HG02840 (cell line): ENCODE measurements around the gene PIK3R5.
"Not testable (repeated sequence)": the region's sequence is repeated elsewhere in the genome, so short reads cannot be mapped to it uniquely, and the experiment has no call there.

Source experiments
- ATAC-seq: cut with Tn5 transposase; IDR thresholded peaks from one replicate; pipeline ENCODE4 v1.9.1; 2021; ENCODE audit warnings: mild to moderate bottlenecking, moderate library complexity, moderate number of reproducible peaks; ENCODE audit not compliant: unreplicated experiment, low FRiP score

The PIK3R5 gene

DNA sequence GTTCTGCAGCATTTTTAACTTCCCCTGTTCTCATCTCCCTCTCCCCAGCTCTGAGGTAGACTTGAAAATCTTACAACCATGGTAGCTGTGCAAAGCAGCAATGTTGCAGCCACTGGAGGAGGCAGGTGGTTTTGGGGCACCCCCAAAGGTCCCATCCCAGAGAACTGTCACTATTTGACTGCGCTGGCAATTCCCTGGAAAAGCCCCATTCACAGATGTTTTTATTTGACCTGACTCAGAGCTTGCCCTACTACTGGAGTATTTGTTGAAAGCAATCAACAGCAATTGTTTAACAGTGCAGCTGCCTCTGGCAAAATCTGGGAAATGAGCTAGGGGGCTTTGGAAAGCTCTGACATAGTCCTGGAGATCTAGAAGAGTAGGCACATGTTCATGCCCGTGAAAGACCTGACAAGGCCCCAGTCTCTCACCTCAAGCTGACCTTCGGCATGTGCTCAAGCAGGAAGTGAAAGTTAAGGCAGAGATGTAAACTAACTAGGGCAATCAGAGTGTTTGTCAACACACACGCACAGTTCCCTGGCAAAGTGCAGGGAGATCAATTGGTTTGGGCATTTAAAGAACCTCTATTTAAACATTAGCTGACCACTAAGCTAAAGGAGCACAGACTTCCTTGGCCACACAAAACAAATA is 19.7 kb upstream of the PIK3R5 start:
- no peak for ATAC-seq

DNA sequence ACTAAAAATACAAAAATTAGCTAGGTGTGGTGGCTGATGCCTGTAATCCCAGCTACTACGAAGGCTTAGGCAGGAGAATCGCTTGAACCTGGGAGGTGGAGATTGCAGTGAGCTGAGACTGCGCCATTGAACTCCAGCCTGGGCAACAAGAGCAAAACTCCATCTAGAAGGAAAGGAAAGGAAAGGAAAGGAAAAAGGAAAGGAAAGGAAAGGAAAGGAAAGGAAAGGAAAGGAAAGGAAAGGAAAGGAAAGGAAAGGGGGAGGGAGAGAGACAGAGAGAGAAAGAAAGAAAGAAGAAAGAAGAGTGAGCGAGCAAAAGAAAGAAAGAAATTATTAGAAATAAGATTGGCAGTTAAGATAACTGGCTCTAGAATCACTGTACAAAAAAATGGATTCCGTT is 18.7 kb upstream of the PIK3R5 start:
- ATAC-seq = not testable (repeated sequence)

- ATAC-seq = no peak
These were observed 15.9 kb upstream of the PIK3R5 start for GRCh38 chr17:8981443-8981842.

DNA sequence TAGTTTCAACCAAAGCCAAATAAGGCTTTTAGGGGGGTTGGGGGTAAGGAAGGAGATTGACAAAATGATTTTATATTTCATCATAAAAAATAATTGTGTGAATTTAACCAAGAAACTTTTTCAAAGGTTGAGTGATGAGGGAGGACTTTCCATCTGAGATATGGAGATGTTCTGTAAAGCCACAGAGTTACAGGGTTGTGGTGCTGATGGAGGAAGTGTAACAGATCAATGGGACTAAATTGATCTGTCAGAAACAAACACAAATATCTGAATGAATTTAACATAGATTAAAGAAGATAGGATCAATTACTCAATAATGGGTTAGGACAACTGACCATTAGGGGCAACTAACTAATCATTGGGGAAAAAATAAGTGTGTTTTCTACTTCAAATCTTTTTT is 14.2 kb upstream of the PIK3R5 start:
- no peak for ATAC-seq

GRCh38 chr17:8976638-8977037 is 11.1 kb upstream of the PIK3R5 start:
- ATAC-seq = no peak

GRCh38 chr17:8975091-8975725 is 9.7 kb upstream of the PIK3R5 start:
- no peak for ATAC-seq

- no peak for ATAC-seq
These were observed 4.4 kb upstream of the PIK3R5 start for GRCh38 chr17:8969901-8970300.

GRCh38 chr17:8968503-8968902 is 3.0 kb upstream of the PIK3R5 start:
- ATAC-seq = no peak

DNA sequence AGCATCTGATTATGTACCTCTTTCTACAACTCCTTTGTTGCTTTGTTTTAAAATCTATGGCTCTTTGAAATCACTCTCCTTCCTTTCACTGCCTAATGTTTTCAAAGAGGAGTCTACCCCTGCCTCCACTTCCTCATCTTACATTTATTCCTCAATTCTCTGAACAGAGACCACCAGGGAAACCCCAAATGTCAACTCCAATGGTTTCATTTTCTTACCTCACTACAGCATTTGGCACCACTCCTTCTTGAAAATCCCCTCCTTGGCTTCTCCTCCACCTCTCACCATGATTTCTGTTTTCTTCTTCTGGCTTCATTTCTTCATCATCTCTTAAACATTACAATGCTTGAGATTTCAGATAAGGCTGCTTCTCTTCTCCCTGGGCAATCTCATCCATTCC is 2.4 kb upstream of the PIK3R5 start:
- ATAC-seq = no peak

DNA sequence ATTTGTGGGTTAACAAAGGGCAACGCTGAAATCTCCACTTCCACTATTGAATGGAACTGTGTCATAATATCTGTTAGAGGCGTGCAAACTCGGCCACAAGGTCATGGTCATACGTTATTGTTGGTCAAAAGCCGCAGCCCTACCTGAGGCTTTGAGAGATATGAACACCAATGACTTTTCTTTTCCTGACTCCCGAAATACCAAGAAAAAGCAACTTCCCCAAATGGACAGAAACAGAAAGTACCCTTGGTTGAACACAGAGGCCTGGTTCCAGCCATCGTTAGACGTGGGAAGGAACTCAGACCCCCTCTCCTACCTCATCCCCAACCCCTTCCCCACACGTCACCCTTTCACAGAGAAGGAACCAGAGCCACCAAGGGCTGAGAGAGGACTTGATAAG is 1.4 kb upstream of the PIK3R5 start:
- ATAC-seq = no peak

DNA sequence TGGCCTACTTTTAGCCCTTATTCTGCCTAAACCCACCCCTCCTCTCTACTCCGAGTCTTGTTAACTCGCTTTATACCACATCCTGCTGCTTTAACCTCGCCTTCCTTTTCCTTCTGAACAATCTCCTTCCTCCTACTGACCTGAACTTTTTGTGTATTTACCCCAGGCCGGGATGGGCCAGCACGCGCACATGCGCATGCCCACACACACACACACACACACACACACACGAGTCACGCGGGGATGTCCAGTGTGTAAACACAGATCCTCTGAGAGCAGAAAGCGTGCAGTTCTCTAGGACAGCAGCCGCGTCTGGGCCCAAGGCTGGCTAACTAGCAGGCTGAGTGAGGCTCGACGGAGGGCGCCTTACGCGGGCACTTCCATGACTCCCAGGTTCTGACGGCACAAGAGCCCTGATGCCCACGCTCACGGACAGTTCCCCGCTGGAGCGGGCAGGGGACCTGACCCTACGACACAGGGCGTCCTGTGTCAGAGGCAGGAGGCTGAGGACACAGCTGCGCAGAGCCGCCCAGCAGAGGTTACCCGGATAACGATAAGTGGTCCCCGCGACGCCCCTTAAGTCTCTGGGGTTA is 610 bp downstream of the PIK3R5 start:
- ATAC-seq = peak; percentile 22

- ATAC-seq = no peak
These were observed 1.8 kb downstream of the PIK3R5 start for GRCh38 chr17:8963647-8964258.

- ATAC-seq = no peak
These were observed 2.5 kb downstream of the PIK3R5 start for GRCh38 chr17:8963014-8963413.

DNA sequence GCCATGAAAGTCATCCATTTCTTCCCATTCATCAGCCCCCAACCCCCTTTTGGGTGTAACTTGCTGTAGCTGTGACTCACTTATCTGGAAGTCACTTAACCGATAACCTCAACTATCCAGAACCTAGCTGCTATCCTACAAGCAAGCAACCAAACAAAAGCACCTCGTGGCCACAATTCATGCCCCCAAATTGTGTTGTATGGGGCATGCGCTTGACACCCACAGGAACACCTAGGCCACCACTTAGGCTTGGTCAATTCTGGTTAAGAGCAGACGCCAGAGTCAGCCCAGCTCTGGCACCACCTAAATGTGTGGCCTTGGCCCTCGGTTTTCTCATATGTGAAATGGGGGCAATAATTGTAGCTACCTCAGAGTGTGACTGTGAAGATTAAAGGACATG is 3.7 kb downstream of the PIK3R5 start:
- ATAC-seq = no peak

GRCh38 chr17:8960325-8961140 is 5.0 kb downstream of the PIK3R5 start:
- ATAC-seq = no peak

DNA sequence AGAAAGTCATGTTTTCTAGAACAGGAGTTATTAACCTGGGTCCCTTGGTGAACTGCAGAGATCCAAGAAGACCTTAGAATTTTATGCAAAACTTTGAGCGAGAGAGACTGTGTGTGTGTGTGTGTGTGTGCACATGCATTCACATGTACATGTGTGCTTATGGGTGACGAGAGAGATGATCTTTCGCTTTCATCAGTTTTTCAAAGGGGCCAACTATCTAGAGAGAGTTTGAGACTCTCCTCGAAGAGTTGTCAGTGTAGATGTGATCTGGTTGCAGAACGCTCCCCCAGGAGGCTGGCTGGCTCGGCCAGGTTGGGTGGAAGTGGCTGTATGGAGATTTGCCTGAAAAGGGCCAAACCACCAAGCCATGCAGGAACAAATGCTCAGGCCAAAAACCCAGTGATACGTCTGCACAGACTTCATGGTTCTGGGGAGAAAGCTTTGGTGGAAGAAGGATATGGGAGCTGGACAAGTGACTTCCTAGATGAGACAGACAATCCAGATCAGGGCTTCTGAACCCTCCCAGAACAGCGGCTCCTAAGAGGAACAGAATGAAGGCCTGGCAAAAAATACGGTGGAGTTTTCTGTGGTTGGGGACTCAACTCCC is 6.1 kb downstream of the PIK3R5 start:
- no peak for ATAC-seq

DNA sequence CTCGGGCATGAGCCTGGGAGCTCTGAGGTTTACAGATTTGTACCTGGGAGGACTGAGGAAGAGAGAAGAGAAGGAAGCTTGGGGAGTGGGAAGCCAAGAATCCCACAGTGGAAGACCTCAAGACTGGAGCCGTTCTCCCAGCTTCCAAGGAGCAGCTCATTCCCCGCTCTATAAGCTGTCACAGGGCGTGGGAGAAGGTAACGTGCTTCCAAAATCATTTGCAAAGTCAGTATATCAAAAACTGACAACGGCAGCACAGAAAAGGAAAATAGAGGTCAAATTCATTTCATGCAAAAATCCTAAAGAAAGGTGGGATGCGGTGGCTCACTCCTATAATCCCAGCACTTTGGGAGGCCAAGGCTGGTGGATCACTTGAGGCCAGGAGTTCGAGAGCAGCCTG is 7.8 kb downstream of the PIK3R5 start:
- no peak for ATAC-seq

GRCh38 chr17:8956465-8956902 is 9.0 kb downstream of the PIK3R5 start:
- ATAC-seq = no peak

DNA sequence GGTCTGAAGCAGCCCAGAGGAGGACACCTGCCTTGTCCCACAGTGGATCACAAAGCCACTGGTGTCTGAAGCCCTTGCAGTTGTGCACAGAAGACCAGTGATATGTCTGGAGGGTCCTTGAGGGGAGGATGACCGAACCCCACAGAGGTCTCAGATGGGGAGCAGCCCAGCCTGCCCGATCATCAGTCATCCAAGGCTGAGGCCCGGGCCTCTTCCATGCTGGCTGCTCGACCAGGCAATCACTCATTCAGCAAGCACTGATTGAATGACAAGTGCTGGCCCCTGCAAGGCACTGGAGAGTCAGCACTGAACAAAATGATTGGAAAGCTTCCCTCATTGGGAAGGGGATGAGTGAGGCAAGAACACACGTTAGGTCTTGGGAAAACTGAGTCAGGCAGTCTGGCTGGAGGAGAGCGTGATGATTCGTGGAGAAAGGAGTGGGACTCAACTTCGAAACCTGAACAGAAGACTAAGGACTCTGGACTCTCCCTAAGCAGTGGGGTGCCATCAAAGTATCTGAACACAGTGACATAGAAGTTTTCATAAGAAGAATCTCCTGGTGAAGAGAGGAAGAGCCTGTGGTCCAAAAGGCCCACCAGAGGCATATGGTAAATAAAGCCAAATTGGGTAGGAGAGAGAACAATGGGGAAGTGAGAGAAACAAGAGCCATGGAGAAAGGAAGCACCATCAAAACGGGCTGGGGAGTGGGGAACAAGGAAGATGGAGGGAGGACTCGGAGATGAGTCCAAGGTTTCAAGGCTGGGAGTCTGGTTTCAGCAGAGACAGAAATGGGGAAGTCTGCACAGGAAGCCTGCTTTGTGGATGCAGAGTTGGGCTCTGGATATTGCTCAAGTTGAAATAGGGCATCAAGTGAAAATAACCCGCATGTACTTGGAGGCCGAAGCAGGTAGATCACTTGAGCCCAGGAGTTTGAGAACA is 10.2 kb downstream of the PIK3R5 start:
- no peak for ATAC-seq
